Stimulated activated CD8-positive, alpha-beta memory T cell treated with anti-CD3 and anti-CD28 coated beads, Interleukin-4, amount 100 ng/mL, for 1 hour (primary cell): ENCODE measurements around the gene BROX.
A peak's percentile ranks its signal among the peaks of the same experiment; 100 is the strongest.
"Not testable (repeated sequence)": the region's sequence is repeated elsewhere in the genome, so short reads cannot be mapped to it uniquely, and the experiment has no call there.

Experiments
- DNase-seq, 2 donors: peaks; one replicate each; pipeline ENCODE4 v3.0.0-alpha.2; 2020; ENCODE audit warnings: low read depth in 2 of 2, low spot score in 1 of 2

BROX gene, protein sequence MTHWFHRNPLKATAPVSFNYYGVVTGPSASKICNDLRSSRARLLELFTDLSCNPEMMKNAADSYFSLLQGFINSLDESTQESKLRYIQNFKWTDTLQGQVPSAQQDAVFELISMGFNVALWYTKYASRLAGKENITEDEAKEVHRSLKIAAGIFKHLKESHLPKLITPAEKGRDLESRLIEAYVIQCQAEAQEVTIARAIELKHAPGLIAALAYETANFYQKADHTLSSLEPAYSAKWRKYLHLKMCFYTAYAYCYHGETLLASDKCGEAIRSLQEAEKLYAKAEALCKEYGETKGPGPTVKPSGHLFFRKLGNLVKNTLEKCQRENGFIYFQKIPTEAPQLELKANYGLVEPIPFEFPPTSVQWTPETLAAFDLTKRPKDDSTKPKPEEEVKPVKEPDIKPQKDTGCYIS

DNA sequence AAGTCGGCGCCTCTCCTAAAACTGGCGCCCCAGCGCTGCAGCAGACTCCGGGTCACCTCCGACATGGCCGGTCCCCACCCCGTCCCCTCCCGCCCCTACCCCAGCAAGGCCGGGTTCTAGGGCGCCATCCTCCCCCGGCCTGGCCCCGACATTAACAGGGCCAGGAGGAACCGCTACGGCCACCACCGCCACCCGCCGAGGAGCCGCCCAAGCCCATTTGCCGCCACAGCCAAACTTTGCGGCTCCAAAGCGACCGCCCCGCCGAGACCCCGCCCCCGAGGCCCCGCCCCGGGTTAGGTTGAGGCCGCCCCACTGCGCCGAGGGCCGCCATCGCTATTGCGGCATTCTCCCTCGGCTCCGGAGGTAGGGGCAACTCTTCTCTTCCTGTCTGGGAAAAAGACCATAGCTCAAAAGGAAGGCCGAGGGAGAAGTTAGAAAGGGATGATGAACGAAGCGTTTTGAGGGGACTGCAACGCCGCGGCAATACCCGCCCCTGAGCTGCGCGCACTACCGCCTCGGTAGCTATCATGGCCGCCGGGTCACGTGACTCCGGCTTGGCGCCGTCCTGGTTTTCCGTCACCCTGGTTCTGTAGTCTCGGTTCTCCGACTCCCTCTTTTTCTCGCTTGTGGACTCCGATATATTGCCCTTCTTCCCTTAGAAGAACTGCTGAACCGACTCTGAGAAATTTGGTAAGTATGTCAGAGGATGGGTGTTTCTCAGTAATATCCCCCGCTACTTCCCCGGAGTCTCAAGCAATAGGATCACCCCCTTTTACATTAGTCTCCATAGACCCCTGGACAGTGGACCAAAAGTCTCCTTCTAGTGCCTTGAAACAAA lies at the start of gene BROX, which contains the start of gene AIDA:
TSS of gene BROX (plus strand) at position 312 of the 838 bp plus-strand sequence. CDS start 3,136 bp downstream, outside the sequence.
TSS of gene AIDA (minus strand) at position 239 of the 838 bp plus-strand sequence. CDS start at position 65, 174 bp downstream.
- DNase-seq, result peak; percentile 93 to 96

DNA sequence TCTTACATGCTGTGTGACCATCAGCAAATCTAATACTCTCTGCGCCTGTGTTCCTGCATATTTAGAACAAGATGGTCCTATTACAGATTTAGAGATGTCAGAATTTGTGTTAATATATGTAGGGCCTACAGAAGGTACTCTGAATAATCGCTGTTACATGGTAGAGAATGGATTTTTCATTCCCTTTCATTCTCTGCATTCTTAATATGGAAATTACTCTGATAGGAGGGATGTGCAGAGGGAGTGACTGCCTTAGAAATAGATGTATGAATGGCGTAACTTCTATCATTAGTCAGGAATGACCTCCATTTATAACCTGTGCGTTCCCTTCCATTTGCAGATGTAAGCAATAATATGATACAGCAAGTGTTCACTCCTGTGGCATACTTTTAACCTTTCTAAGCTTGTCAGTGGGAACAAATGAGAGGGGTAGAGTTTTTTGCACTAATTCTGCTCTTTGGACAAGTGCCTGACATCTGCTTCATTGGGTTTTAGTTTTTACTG lies 48.9 kb upstream of the BROX start:
- no peak for DNase-seq

DNA sequence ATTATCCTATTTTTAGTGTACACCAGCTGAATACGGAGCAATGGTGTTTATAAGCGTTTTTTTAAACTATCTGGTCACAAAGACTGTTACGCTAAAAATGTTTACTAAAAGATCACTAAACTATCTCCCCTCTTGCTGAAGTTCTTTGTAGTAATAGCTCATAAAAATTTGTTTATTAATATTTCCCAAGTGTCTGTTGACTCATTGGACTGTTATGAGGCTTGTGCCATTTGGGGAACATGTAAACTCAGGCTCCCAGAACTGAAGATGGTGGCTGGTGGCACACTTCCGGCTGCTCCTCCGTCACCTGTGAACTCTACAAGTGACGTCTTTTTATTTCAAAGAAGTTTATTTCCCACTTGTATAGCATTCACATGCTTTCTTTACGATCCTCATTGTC lies 46.4 kb upstream of the BROX start:
- DNase-seq, result no peak

DNA sequence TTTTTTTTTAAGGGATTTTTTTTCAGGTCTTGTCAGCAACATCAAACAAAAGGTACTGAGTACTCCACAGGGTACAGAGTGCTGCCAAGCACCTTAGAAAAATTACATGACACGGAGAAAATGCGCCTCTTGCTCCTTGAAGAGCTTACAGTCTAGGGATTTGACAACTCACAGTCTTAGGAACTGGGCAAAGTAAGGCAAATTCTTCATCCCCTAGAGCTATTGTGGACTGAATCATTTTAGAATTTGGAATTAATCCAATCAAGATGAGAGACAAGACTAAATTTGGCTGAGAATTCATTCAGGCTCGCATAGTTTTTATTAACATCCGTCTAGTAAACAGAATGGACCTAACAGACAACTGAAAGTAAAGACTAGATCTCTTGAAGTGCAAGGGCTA lies 44.2 kb upstream of the BROX start:
- not testable (repeated sequence) for DNase-seq

DNA sequence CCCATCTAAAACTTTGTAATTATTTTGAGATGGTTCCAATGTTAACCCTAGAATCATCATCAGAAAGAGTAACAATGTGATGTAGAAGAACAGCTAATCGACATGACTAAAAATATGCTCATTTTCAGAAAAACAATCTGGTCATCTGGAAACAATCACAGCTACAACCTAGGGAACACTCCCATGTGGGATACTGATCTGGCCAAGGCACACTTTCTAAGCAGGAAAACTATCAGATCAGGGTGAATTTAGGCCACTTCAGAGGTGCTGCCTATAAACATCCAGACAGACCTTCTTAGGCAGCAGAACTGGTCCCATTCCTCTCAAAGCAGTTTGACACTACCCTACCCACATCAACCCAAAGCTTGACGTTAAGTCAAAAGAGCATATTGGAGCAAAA lies 43.3 kb upstream of the BROX start:
- not testable (repeated sequence) for DNase-seq

DNA sequence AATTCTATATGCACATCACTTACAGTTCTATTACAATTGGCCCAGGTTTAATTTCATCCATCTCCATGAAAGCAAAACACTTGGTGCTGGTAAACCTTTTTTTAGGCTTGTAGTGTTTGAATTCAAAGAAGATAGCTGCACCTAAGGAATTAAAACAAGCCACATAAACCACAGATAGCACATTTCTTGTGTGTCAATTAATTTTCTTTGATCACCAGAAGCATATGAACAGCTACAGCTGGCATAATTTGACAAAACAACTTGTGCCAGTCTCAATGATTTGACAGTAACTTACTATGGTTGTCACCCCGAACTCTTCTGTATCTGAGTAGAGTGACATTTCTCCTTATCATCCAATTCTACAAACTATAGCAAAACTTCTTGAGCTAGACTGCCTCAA lies 42.3 kb upstream of the BROX start:
- DNase-seq, result no peak

DNA sequence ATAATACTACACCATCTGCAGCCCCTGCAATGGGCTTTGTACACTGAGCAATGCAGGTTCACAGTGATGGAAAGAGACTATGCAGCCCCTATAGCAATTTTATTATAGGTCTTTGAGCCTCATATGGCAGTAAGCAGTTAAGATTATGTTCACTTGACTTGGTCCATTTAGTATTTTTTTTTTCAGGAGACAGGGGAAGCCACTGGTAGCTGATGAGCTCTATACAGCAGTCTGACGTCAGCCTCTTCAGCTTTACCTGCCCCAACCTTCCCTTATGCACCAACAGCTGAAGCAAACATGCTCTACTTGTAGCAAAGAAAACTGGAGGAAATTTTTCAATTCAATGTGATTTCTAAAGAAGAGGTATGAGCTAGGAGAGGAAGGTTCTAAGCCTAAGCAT lies 32.3 kb upstream of the BROX start:
- DNase-seq, result no peak

DNA sequence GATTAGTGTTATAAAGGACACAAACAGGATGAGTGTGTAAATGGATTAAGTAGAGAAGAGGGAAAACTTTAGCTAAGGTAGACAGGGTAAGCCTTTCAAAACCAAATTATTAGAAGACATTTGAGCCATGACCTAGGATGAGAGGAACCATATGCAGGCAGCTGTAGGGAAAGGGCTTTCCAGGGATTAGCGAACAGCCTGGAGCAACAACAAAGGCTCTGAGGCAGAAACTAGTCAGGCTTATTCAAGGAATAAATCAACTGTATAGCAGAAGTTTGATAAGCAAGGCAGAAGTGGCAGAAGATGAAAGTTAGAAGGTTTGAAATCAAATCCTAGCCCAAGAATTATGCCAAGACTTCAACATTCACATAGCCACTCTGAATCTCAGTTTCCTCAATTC lies 21.3 kb upstream of the BROX start:
- DNase-seq, result no peak

DNA sequence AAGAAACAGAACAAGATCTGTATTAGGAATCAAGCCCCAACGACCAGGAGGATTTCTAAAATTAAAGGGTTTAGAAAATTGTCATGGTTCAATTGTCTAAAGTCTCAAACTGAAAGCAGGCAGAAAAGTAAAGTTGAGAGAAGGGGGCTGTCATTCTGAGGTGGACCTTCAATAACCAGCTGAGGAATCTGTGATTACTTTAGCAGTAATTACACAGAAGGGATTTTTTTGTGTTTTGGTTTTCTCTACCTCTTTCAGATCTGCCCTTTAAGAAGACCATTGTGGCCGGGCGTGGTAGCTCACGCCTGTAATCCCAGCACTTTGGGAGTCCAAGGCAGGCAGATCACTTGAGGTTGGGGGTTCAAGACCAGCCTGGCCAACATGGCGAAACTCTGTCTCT lies 17.4 kb upstream of the BROX start:
- no peak for DNase-seq

DNA sequence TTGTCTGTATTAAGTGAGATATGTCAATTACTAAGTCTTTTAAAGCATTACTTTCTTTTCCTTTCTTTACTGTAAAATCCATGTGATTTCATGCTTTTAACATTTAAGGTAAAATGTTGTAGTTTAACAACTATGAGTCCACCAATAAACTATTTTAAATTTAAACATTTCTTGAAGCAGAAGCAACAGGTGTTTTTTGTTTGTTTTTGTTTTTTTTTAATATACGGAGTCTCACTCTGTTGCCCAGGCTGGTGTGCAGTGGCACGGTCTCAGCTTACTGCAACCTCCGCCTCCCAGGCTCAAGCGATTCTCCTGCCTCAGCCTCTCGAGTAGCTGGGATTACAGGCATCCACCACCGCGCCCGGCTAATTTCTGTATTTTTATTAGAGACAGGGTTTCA lies 15.6 kb upstream of the BROX start:
- no peak for DNase-seq

DNA sequence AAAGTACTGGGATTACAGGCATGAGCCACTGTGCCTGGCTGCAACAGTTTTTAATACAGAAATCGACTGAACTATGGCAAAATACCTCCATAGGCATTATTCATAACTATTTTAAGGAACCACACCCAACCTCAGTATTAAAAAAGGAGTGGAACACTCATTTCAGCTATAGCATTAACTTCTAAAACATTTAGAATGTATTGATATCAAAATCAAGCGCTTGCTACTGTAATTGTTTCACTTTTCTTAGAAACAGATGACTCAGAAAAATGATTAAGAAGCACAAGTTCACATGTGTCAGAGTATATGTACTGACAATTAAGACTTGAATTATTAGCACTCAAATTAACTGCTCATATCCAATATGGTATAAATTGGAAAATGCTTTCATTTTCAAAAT lies 15.2 kb upstream of the BROX start:
- DNase-seq, result no peak

DNA sequence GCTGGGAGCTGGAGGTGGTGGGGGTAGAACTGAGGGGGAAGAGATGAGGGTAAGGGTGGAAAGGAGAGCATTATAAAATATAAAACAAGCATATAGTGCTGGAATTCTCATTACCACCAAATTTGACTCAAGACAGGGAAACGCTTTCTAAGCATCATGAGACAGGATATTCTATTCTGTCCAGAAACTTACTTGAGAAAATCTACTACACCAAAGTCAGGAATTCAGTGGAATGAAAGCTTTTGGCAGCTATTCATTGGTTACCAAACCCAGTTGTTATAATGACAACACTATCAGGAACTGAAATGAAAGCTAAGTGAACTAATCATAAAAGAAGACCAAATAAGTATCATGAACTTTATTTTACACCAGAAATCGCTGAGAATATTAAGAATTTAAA lies 14.5 kb upstream of the BROX start:
- DNase-seq, result no peak

DNA sequence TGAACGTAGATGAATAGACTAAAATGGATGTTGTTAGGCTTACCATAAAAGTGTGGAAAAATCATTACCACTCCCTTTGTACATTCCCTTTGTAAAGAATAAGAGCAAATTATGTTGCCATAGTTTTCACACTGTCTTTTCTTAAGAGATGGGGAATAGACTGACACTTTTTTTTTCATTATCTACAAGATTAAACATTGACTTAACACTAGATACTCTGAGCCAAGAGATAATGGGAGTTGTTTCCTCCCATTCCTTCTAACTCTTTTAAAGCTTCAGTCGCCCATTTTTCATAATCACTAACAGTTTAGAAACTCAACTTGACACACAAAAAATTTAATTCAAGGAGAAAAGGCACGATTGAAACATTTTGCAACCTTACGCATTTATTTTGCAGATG lies 10.2 kb upstream of the BROX start:
- DNase-seq, result no peak

DNA sequence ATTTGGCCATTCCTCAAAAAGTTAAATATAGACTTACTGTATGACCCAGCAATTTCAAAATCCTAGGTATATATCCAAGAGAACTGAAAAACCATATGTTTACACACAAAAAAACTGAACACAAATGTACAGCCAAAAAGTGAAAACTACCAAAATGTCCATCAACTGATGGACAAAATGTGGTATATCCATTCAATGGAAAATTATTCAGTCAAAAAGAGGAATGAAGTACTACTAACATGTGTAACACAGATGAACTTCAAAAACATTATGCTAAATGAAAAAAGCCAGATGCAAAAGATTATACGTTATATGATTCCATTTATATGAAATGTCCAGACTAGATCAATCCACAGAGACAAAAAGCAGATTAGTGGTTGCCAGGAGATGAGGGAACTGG lies 8.1 kb upstream of the BROX start:
- DNase-seq, result no peak

DNA sequence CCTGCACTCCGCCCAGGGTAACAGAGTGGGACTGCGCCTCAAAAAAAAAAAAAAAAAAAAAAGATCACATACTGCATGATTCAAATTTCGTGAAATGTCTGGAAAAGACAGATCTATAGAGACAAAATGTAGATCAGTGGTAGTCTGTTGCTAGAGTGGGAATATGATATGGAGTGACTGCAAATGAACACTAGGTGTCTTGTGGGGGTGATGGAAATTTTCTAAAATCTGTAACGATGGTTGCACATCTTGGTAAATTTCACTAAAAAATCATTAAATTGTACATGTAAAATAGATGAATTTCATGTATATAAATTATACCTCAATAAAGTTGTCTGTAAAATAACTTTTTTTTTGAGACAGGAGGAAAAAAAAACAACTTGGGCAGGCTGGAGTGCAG lies 5.5 kb upstream of the BROX start:
- DNase-seq, result no peak

DNA sequence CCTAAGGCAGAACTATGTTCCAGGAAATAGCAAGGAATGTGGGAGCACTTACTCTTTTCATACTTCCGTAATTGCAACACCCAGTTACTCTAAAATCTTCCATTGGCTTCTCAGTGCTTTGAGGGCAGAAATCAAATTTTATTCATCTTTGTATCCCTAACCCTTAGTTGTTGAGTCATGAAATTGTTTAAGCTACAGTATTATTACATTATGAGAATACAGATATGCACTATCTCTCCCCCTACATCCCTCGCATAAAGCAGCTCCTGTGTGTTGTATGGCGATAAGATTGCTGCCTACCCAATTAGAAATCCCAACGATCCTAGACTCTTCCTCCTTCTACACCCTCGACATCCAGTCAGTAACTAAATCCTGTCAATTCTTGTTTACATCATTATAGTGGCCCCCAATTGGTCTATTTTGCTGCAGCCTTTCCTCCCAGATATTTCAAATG lies 2.6 kb upstream of the BROX start:
- no peak for DNase-seq

DNA sequence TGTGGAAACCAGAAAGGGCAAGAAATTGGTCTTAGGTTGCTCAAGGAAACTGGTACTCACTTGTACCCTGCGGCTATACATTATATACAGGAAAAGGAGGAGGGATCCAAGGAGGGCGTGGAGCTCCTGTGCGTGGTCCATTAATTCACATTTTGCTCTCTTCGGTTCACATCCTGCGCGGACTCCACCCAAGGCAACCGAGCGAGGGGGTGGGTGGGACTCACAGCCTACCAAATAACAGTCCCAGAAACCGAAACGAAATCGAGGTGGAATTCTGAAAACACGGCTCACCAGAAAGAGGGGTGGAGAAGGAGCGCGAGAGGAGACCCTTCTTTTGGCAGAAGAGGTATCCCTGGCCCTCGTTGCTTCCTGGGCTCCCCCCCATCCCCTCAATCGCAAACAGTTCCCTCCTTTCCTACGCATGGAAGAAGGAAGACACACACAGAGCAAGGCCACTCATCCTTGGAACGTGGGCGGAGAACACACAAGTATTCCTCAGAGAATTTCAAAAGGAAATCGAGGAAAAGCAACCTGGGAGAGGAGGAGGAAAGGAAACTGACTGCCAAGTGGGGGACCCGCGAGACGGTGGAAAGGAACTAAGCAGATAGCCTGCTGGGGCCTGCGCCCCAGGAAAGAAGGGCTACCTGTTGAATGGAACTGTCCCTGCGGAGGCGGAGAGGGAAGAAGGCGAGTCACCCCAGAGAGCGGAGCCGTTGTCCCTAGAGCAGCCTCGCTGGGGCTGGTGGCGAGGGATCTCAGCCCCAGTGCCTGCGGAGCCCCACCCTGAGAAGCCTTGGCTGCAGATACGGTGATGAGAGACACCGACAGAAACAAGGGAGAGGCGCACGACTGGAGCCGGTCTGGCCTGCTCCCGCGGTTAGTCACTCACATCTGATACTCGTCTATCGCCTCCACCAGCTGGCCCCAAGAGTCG lies 778 bp upstream of the BROX start:
- peak in 1 of 2 donors; percentile 26 for DNase-seq

DNA sequence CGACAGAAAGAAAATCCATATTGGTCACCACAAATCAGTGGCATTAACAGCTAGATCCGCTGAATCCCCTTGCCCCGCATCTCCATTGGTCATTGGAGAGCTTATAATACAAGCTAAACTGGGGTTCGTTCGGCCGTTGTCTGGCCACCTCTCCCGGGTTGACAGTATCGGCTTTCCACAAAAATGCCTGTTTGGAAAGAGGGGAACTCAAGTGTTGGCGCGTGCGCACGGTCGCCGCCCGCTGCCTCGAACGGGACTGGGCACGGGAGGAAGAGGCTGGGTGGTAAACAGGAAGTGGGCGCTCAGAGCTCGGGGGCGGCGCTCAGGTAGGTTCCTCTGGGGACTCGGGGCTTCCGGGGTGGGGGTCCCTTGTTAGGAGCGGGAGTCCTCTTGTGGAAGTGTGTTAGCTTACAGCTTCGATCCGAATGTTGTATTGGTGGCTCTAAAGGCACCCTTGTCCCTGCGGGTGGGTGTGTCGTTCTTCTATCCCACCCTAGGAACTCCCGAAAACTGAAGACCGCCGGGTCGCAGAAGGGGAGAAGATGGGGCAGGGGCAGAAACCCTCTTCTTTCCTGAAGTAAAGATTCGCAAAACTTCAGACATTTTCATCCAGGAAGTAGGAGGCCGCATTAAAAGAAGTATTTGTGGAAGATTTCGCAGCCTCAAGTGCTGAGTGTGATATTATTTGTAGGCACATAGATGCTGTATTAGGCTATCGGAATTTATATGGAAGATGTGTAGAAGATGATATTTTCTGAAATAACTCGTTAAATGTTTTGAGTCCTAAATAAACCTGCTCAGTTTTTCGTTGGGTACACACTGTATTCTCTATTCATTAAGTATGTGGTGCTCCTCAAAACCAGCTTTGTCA lies 962 bp downstream of the BROX start:
- DNase-seq, result peak; percentile 84 to 86

DNA sequence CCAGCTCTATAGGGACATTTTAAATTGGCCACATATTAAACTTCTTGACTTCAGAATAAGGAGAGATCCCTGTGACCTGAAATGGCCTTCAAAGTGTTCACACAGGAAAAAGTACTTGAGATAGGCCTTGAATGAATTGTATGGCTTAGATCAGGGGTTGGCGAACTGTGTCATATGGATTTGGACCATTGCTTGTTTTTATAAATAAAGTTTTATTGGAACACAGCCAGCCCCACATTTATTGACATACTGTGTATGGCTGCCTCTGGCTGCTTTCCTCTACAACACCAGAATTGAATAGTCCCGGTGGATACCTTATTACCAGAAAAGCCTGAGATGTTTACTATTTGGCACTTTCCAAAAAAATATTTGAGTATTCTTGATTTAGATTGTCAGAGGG lies 4.0 kb downstream of the BROX start:
- no peak for DNase-seq

DNA sequence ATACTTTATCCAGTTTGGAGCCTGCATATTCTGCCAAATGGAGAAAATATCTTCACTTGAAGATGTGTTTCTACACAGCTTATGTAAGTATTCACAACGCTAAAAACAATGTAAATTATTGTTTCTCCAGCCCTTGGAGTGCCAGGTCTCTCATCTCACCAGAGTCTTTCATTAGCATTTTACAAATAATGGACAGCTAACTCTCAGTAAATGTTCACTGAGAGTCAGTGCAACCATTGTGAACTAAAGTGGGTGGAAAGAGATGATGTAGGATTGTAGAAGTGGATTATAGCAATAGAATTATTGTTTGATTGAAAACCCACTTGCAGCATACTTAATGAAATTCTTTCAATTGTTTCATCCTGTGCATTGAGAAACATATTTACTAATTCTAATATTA lies 16.4 kb downstream of the BROX start:
- no peak for DNase-seq
